B cell (primary cell): ENCODE measurements around the gene TJP2. TPM values are rescaled to one million over a fixed set of nuclear protein-coding genes. Genes with fewer than 3 reads are reported as not detected.
A peak's percentile ranks its signal among the peaks of the same experiment; 100 is the strongest.

ENCODE experiments used
- ATAC-seq: fragments of 200-7000 bp; cut with Tn5 transposase; one replicate; pipeline ENCODE4 v1.10.0; 2021; ENCODE audit warnings: low read depth, mild to moderate bottlenecking, moderate number of reproducible peaks, moderate library complexity
- CTCF ChIA-PET: fragments of 350-600 bp; sonication (Branson Sonifier 250); formaldehyde crosslinking; loops from one replicate; lab custom pipeline; 2021; ENCODE audit warnings: antibody characterized with exemption, inconsistent platforms; lab: Charles Lee
- POLR2A ChIA-PET: fragments of 350-600 bp; sonication (Branson Sonifier 250); formaldehyde crosslinking; loops from one replicate; lab custom pipeline; 2021; ENCODE audit warnings: antibody characterized with exemption; lab: Charles Lee
- DNase-seq: peaks from one replicate; pipeline ENCODE4 v3.0.0; 2013
- H2AFZ ChIP-seq: 2 replicates; pipeline ENCODE4 v1.6.1; 2012; ENCODE audit warnings: mild to moderate bottlenecking, low read depth, low read length; ENCODE audit not compliant: insufficient read depth, poor library complexity, severe bottlenecking
- H3K27ac ChIP-seq, 2 donors: 1 replicate in 1 of 2; 2 replicates in 1 of 2; pipeline ENCODE4 v1.5.1; 2012 to 2013; ENCODE audit warnings: low read length in 2 of 2, mild to moderate bottlenecking in 2 of 2, moderate library complexity in 1 of 2
- H3K27me3 ChIP-seq, 4 experiments: fragments of 200-600 bp in 1 of 4; sonication (generic) in 1 of 4; replicated peaks in 1 of 4; 1 replicate in 2 of 4; 2 replicates in 2 of 4; pipeline versions ENCODE4 v1.6.1 to v1.7.0; 2013 to 2016; ENCODE audit warnings: low read length in 3 of 4, mild to moderate bottlenecking in 2 of 4, mixed read lengths in 1 of 4, moderate library complexity in 1 of 4; ENCODE audit not compliant: insufficient read depth in 4 of 4, control insufficient read depth in 3 of 4; ENCODE audit errors: control extremely low read depth in 1 of 4
- H3K36me3 ChIP-seq, 2 experiments: replicated peaks in 1 of 2; 1 replicate in 1 of 2; 2 replicates in 1 of 2; pipeline versions ENCODE4 v1.6.1 to v1.7.1; 2013; ENCODE audit warnings: low read length in 1 of 2; ENCODE audit not compliant: insufficient read depth in 2 of 2, control insufficient read depth in 1 of 2; ENCODE audit errors: control extremely low read depth in 1 of 2, extremely low read depth in 1 of 2
- H3K4me1 ChIP-seq, 2 donors: fragments of 200-600 bp in 1 of 2; sonication (generic) in 1 of 2; 1 replicate in 1 of 2; 2 replicates in 1 of 2; pipeline versions ENCODE4 v1.5.1 to v1.6.1; 2013 to 2017; ENCODE audit warnings: low read length in 2 of 2; ENCODE audit not compliant: control insufficient read depth in 2 of 2, insufficient read depth in 2 of 2
- H3K4me2 ChIP-seq: replicated peaks from 2 replicates; pipeline ENCODE3; 2012; ENCODE audit warnings: mild to moderate bottlenecking, low read depth, low read length; ENCODE audit not compliant: poor library complexity, severe bottlenecking
- H3K4me3 ChIP-seq, 5 experiments: fragments of 200-600 bp in 1 of 5; sonication (generic) in 1 of 5; 1 replicate in 3 of 5; 2 replicates in 2 of 5; pipeline versions ENCODE4 v1.5.1 to v1.7.0; 2011 to 2016; ENCODE audit warnings: low read length in 4 of 5, mild to moderate bottlenecking in 4 of 5, low read depth in 2 of 5, control low read depth in 1 of 5, moderate library complexity in 1 of 5; ENCODE audit not compliant: insufficient read depth in 1 of 5; ENCODE audit errors: control extremely low read depth in 1 of 5, extremely low read depth in 1 of 5
- H3K79me2 ChIP-seq: fragments of 200-600 bp; sonication (generic); one replicate; pipeline ENCODE4 v1.6.0; 2016; ENCODE audit warnings: low read length; ENCODE audit not compliant: control insufficient read depth, insufficient read depth
- H3K9ac ChIP-seq: fragments of 200-600 bp; sonication (generic); 2 replicates; pipeline ENCODE4 v1.6.1; 2017; ENCODE audit warnings: mild to moderate bottlenecking, low read length, moderate library complexity
- H3K9me3 ChIP-seq, 3 donors: one replicate each; pipeline versions ENCODE4 v1.6.1 to v1.7.1; 2013; ENCODE audit warnings: low read length in 2 of 3; ENCODE audit not compliant: control insufficient read depth in 2 of 3, insufficient read depth in 1 of 3; ENCODE audit errors: control extremely low read depth in 1 of 3
- H4K20me1 ChIP-seq: 2 replicates; pipeline ENCODE4 v1.6.0; 2012; ENCODE audit warnings: mild to moderate bottlenecking, low read length; ENCODE audit not compliant: insufficient read depth, control insufficient read depth, poor library complexity, severe bottlenecking
- H3K27ac Mint-ChIP-seq: one replicate; pipeline ENCODE4 v1.8.0; 2021; ENCODE audit warnings: mixed read lengths
- H3K27me3 Mint-ChIP-seq: one replicate; pipeline ENCODE4 v1.8.0; 2021; ENCODE audit warnings: mixed read lengths
- H3K4me1 Mint-ChIP-seq: one replicate; pipeline ENCODE4 v1.8.0; 2021; ENCODE audit warnings: mixed read lengths
- H3K4me3 Mint-ChIP-seq: one replicate; pipeline ENCODE4 v1.8.0; 2021; ENCODE audit warnings: mixed read lengths
- H3K9me3 Mint-ChIP-seq: one replicate; pipeline ENCODE4 v1.8.0; 2022; ENCODE audit warnings: mixed read lengths; ENCODE audit not compliant: insufficient read depth
- EZH2 ChIP-seq: IDR thresholded peaks from 2 replicates; pipeline ENCODE4 v1.6.1; 2012; ENCODE audit warnings: borderline replicate concordance, low read depth, mild to moderate bottlenecking, moderate library complexity, low read length; ENCODE audit not compliant: insufficient read depth, poor library complexity, severe bottlenecking
- WGBS: methylation state at CpG from one replicate; pipeline ENCODE4 v1.1.5; 2013; ENCODE audit warnings: missing lambda C conversion rate; ENCODE audit not compliant: insufficient coverage; 5-methylcytosine and 5-hydroxymethylcytosine counted together
- intact Hi-C: fragments of 100-400 bp; cut with micrococcal nuclease; formaldehyde crosslinking; loops from one replicate; pipeline ENCODE4 v1.10.0; 2022
- polyA minus RNA-seq: library from RNA; depleted of rRNA, polyadenylated mRNA; stranded (reverse); fragments of >200 nt; gene quantifications from 2 replicates; pipeline ENCODE4 v1.2.3, GENCODE V29; 2012
- polyA plus RNA-seq: library from polyadenylated mRNA; depleted of rRNA; stranded (reverse); fragments of >200 nt; gene quantifications from 2 replicates; pipeline ENCODE4 v1.2.3, GENCODE V29; 2012
- total RNA-seq, 2 donors: library from RNA; stranded (reverse); fragments of 120-200 nt in 1 of 2; gene quantifications; 1 replicate in 1 of 2; 2 replicates in 1 of 2; pipeline versions ENCODE4 v1.2.3 to v1.2.4, GENCODE V29; 2013 to 2022
- TF ChIP-seq, protein P1 (sequence below): fragments of 200-600 bp; IDR thresholded peaks from one replicate; pipeline ENCODE4 v1.8.0; 2022; ENCODE audit warnings: antibody characterized with exemption, mild to moderate bottlenecking

TJP2 gene
- total RNA-seq (2.3 and 2.4 TPM in 2 replicates), polyA plus RNA-seq (1.2 and 1.7 TPM in 2 replicates), polyA minus RNA-seq (1.5 and 3.4 TPM in 2 replicates)
- total RNA-seq (2013), result 3.0 TPM

DNA sequence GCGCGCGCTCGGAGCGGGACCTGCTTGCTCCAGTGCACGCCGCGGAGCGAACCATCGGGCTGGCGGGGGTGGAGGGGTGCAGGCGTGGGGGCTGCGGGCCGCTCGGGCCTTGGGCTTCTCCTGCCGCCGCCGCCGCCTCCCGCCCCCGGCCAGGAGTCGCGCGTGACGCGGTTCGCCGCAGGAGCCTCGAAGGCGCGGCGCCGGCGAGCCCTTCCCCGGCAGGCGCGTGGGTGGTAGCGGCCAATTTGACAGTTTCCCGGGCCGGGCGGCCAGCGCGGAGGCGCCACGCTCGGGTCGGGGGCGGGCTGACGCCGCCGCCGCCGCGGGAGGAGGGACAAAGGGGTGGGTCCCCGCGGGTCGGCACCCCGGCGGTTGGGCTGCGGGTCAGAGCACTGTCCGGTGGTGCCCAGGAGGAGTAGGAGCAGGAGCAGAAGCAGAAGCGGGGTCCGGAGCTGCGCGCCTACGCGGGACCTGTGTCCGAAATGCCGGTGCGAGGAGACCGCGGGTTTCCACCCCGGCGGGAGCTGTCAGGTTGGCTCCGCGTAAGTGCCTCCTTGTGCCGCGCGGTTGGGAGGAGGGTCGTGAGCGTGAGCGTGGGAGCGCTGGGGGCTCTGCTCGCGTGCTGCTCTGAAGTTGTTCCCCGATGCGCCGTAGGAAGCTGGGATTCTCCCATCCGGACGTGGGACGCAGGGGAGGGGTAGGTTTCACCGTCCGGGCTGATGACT lies at the start of gene TJP2:
Gene TJP2 (plus strand): TSS at position 387 of the 725 bp plus-strand sequence. CDS start 96 bp downstream, at position 483.
- Mint-ChIP-seq H3K4me3 (peak within 1 kb of the TSS; percentile 90), H3K9me3 (no peaks in the 10 kb centered on the region), H3K27ac (no peak within 1 kb of the TSS), H3K4me1 (peaks cover 33% of the 10 kb centered on the region), H3K27me3 (peaks cover 43% of the 10 kb centered on the region)
- peak within 1 kb of the TSS; percentile 32 to 58 (median 51) for H3K4me3 ChIP-seq
- DNase-seq (peak; percentile 48), ATAC-seq (peak; percentile 39)
- no peaks in the 10 kb centered on the region for H4K20me1 ChIP-seq
- ChIA-PET CTCF (no interaction called here), POLR2A (no interaction called here)
- H3K9me3 ChIP-seq, result no peaks in the 10 kb centered on the region
- H3K4me1 ChIP-seq, result peaks cover 24 to 25% of the 10 kb centered on the region in 2 donors
- no peaks in the 10 kb centered on the region for H3K36me3 ChIP-seq
- peak within 1 kb of the TSS; percentile 89 for H3K4me2 ChIP-seq
- H2AFZ ChIP-seq, result peak within 1 kb of the TSS; percentile 56
- H3K79me2 ChIP-seq, result no peaks in the 10 kb centered on the region
- WGBS, result under 1% methylated on average over 93 of the region's 93 CpGs
- intact Hi-C loops, result loop anchor here (5.0 kb wide), 1 partner anchor 52 kb away; no protein-coding TSS in a partner anchor
- TF ChIP-seq, protein P1, sequence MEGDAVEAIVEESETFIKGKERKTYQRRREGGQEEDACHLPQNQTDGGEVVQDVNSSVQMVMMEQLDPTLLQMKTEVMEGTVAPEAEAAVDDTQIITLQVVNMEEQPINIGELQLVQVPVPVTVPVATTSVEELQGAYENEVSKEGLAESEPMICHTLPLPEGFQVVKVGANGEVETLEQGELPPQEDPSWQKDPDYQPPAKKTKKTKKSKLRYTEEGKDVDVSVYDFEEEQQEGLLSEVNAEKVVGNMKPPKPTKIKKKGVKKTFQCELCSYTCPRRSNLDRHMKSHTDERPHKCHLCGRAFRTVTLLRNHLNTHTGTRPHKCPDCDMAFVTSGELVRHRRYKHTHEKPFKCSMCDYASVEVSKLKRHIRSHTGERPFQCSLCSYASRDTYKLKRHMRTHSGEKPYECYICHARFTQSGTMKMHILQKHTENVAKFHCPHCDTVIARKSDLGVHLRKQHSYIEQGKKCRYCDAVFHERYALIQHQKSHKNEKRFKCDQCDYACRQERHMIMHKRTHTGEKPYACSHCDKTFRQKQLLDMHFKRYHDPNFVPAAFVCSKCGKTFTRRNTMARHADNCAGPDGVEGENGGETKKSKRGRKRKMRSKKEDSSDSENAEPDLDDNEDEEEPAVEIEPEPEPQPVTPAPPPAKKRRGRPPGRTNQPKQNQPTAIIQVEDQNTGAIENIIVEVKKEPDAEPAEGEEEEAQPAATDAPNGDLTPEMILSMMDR, result no peak
- TF ChIP-seq EZH2, result no peak
- peaks cover 0 to 43% (median 27%) of the 10 kb centered on the region in 4 experiments for H3K27me3 ChIP-seq
- no peak within 1 kb of the TSS for H3K27ac ChIP-seq
- peak within 1 kb of the TSS; percentile 42 for H3K9ac ChIP-seq
